Stimulated activated CD4-positive, alpha-beta T cell treated with anti-CD3 and anti-CD28 coated beads, Interleukin-15, amount 100 ng/mL, for 48 hours (primary cell): ENCODE data around the gene SBNO2.

ENCODE experiments used
- DNase-seq, 2 donors: peaks; one replicate each; pipeline ENCODE4 v3.0.0-alpha.2; 2020; ENCODE audit warnings: low read depth in 2 of 2

SBNO2 gene, protein sequence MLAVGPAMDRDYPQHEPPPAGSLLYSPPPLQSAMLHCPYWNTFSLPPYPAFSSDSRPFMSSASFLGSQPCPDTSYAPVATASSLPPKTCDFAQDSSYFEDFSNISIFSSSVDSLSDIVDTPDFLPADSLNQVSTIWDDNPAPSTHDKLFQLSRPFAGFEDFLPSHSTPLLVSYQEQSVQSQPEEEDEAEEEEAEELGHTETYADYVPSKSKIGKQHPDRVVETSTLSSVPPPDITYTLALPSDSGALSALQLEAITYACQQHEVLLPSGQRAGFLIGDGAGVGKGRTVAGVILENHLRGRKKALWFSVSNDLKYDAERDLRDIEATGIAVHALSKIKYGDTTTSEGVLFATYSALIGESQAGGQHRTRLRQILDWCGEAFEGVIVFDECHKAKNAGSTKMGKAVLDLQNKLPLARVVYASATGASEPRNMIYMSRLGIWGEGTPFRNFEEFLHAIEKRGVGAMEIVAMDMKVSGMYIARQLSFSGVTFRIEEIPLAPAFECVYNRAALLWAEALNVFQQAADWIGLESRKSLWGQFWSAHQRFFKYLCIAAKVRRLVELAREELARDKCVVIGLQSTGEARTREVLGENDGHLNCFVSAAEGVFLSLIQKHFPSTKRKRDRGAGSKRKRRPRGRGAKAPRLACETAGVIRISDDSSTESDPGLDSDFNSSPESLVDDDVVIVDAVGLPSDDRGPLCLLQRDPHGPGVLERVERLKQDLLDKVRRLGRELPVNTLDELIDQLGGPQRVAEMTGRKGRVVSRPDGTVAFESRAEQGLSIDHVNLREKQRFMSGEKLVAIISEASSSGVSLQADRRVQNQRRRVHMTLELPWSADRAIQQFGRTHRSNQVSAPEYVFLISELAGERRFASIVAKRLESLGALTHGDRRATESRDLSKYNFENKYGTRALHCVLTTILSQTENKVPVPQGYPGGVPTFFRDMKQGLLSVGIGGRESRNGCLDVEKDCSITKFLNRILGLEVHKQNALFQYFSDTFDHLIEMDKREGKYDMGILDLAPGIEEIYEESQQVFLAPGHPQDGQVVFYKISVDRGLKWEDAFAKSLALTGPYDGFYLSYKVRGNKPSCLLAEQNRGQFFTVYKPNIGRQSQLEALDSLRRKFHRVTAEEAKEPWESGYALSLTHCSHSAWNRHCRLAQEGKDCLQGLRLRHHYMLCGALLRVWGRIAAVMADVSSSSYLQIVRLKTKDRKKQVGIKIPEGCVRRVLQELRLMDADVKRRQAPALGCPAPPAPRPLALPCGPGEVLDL (N-terminal part only)

DNA sequence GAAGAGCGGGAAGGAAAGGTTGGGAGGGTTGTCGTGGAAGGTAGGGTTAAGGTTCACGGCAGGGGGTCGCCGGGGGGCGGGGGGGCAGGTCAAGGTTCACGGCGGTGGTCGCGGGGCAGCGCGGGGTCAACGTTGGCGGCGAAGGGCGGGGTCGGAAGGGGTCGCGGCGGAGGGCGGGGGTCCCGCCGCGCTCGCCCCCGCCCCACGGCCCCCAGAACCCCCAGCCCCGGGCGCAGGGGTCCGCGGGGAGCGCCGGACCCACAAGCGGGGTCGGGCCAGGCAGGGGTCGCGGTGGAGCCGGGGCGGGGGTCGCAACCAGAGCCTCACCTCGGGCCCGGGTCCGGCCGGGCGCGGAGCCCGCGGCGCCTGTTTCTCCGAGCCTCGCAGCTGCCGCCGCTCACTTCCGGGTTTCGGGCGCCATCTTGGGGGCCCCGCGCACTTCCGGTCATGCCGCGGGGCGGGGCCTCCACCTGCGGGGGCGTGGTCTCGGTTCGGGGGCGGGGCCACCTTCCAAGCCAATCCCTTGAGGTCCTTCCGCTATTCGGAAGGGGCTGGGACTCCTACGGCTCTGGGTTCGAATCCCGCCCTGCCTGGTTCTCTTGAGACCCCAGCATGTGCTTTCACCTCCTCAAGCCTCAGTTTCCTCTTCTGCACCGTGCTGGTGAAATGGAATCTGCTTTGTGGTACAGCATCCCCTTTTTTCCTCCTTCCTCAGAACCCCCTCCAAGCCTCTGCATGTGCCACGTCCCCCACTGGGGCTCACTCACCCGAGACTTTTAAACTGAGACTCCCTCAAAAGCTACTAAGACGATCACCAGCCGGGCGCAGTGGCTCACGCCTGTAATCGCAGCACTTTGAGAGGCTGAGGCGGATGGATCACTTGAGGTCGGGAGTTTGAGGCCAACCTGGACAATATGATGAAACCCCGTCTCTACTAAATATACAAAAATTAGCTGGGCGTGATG is at the start of gene SBNO2:
Gene SBNO2, minus strand, starts transcription at position 424 of the 965 bp plus-strand sequence. CDS start 19,992 bp downstream, outside the sequence.
- peak; percentile 89 to 90 for DNase-seq

DNA sequence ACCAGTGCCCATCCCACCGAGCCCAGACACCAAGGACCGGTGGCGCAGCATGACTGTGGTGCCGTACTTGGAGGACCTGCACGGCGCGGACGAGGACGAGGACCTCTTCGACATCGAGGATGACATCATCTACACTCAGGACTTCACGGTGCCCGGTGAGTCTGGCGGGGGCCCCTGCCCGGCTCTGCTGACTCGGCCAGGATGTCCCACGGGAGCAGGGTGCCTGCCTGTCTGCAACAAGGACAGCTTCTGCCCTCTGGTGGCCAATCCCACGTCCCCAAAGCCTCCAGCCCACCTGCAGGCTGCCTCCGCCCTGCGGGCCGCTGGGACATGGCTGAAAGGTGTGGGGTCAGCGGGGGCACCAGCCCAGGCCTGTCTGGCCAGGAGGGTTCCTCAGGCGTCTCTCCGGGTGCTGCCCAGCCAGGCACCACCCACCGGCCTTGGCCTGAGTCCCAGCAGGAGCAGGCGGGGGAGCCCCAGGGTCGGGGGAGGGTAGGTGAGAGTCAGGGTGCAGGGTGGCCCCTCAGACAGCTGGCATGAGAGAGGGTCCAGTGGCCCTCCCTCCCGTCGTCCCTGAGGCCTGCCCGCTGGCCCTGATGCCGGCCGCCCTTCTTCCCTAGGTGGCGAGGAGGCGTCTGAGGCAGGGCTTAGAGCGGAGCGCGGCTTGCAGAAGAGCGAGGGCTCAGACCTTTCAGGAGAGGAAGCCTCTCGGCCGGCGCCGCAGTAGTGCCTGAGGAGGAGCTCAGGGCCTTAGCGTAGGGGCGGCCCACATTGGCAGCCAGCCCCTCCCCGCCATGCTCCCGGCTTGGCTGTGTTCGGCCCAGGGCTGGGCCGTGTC is 49.2 kb upstream of the SBNO2 start:
- no peak for DNase-seq

DNA sequence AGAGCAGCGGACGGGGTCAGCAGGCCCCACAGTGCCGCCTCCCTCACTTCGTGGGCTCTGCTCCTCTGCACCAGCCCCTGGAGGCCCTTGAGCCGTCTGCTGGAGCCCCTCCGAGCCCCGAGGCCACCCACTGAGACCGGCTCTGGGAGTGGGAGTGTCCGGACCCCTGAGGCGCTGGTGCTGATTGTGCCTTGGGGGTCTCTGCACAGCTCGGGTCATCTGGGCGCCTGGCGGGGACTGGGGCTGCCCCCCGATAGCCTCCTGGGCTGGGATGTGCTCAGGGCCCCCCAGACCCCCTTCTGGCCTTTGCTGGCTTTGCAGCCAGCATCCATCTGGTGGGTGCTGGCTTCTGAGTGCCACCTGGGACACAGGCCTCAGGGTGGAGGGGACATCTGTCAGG is 48.3 kb upstream of the SBNO2 start:
- no peak for DNase-seq

DNA sequence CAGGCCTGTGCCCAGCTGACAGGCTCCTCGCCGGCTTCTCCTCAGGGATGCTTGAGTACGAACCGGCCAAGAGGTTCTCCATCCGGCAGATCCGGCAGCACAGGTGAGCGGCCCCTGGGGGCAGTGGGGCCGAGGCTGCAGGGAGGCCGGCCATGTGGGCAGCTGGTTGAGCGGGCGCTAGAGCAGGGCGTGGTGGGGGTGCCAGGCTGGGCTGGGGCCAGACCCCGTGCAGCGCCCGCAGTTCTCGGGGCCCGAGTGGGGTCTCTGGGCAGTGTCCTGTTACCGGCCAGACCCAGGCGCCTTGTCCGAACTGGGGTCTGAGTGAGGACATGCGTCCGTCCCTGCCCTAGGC is 47.8 kb upstream of the SBNO2 start:
- no peak for DNase-seq

DNA sequence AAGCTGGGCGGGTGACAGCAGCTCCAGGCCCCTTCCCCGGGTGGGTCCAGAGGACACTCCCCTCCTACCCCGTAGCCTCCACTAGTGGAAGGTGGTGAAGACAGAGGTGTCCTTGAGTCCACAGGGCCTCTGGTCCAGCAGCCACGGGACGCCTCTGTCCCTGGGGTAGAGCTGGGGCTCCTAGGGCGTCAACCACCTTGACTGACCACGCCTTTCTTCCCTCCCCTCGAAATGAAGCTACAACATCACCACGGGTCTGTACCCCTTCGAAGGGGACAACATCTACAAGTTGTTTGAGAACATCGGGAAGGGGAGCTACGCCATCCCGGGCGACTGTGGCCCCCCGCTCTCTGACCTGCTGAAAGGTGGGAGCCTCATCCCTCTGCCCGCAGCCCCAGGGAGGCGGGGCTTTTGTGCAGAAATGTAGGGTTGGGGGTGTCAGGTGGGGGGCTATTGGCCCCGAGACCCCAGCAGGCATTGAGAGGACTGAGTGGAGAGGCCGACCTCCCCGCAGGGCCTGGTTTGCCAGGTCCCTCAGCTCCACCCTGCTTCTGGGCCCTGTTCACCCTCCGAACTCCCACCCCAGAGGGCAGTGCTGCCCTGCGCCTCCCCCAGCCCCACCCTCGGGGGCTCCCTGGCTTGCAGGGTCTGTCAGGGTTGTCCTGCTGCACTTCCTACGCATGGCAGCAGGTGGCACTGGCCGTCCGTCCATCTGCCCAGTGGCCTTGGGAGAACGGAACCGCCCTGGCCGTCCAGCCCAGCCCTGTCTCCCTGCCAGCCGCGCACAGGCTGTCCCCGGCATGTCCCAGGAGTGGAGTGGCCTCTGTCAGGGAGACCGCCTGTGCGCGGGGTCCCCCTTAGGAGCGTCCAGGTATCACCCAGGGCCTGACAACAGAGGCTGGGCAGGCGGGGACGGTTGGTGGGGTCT is 47.2 kb upstream of the SBNO2 start:
- no peak for DNase-seq

DNA sequence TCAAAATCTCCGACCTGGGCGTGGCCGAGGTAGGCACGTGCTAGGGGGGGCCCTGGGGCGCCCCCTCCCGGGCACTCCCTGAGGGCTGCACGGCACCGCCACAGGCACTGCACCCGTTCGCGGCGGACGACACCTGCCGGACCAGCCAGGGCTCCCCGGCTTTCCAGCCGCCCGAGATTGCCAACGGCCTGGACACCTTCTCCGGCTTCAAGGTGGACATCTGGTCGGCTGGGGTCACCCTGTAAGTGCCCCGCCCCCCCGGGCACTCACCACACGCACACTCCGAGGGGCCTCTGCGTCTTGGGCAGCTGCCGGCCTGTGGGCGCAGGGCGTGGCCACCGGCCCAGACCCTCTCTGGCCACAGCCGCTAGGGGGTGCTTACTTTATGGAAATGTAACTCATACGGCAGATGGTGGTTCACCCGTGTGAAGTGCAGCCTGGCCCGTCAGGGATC is 46.4 kb upstream of the SBNO2 start:
- DNase-seq = no peak

DNA sequence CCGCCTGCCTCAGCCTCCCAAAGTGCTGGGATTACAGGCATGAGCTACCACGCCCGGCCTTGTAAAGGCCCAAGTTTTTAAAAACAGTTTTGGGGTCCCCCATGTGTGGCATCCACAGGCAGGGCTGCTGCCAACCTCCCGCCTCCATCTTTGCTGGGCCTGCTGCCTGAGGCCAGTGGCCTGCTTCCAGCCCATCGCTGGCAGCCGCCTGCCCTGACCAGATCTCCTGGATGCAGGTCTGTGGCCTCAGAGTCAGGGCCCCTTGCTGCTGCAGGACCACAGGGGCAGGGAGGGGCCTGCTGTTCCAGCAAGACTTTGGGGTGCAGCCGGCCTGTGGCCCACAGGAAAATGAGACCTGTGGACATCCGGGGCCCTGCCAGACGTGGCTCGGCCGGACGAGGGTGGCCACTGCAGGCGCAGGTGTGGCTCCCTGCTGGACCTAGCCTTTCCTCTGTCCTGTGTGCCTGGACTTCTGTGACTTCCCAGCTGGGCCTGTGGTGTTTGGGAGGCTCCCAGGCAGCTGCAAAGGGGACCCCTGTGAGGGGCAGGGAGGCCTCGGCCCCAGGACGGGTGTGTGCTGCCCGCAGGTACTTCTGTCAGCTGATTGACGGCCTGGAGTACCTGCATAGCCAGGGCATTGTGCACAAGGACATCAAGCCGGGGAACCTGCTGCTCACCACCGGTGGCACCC is 45.9 kb upstream of the SBNO2 start:
- DNase-seq = no peak

DNA sequence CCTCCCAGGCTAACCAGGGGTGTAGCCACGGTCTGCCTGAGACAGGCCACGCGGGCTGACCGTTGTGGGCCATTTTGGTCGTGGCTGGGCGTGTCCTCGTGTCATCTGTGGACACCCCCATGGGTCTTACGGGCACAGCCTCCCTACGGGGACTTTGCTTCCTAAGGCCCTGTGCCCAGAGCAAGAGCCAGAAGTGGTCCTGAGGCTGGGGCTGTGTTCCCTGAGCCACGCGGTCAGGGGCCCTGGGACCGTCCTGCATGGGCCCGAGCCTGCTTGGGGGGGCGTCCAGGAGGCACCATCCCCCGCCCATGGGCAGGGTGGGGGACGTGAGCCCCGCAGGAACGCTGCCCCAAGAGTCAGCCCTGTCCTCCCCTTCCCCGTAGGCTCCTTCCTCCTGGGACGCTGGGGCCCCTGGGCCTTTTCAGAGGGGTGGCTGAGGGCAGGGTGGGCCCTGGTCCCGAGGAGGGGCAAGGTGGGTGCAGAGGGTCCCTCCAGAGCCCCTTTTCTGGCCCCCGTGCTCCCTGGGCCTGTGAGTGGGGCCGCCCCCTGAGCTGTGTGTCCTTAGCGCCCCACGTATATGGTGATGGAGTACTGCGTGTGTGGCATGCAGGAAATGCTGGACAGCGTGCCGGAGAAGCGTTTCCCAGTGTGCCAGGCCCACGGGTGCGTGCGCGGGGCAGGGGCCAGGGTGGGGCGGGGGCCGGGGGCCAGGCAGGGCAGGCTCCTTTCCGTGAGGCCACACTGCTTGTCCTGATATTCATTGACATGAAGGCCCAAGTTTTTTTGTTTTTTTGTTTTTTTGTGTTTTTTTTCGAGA is 44.9 kb upstream of the SBNO2 start:
- DNase-seq = no peak

DNA sequence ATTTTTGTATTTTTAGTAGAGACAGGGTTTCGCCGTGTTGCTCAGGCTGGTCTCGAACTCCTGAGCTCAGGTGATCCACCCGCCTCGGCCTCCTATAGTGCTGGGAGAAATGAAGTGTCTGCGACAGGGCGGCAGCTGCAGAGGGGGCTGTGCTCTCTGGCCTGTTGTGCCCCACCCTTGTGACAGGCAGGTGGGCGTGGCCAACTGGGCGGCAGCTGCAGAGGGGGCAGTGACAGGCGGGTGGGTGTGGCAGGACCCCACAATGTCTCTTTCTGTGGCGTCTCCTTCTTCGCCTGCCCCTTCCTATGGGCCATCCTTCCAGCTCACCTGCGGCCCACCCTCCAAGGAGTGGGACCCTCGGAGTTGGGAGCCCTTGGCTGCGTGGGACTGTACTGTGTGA is 43.3 kb upstream of the SBNO2 start:
- DNase-seq = no peak

DNA sequence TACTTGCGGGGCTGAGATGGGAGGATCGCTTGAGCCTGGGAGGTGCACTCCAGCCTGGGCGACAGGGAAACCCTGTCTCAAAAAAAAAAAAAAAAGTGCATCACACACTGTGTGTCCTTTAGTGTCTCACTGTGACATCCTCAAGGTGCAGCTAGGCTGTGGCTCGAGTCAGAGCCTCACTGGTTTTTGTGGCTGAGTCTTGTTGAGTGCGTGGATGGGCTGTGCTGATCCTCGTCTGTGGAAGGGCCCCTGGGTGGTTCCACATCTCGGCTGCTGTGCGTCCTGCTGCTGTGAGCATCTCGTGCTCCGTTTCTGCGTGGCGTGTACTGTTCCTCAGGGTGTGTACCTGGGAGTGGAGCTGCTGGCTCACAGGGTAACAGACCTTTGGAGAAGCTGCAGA is 42.7 kb upstream of the SBNO2 start:
- DNase-seq = no peak

DNA sequence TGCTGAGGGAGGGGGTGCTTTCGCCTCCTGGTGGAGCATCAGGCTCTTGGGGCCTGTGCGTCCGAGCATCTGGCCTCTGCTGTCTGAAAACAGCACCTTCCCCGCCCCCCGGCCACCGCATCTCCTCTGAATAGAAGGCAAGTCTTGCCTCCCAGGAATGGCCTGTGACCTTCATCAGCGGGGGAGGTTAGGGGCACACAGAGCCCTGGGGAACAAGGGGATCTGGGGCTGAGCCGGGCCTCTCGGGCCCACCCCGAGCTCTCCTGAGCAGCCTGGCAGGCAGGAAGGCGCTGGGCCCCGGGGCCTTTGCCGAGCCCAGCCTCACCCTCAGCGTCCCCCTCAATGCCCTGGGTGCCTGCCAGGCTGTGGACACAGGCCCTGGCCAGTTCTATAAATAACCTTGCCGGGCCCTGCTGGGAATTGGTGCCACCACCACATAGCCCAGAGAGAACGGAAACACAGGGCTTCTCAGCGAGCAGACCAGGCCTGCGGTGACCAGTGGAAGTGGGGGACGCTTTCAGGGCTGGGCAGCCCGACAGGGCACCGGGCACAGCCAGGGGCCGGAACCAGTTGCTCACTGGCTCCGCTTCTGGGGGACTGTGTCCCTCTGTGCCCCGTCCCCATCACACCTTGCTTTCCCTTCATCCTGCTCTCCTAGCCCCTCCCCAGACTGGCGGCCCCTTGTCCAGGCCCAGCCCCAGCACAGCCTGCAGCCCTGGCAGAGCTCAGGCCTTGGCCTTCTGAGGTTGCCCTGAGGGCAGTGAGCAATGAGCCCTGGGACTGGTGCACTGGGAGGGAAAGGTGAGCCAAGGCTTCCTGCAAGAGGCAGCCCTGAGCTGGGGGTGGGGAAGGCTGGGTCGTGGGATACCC is 41.0 kb upstream of the SBNO2 start:
- DNase-seq = no peak

DNA sequence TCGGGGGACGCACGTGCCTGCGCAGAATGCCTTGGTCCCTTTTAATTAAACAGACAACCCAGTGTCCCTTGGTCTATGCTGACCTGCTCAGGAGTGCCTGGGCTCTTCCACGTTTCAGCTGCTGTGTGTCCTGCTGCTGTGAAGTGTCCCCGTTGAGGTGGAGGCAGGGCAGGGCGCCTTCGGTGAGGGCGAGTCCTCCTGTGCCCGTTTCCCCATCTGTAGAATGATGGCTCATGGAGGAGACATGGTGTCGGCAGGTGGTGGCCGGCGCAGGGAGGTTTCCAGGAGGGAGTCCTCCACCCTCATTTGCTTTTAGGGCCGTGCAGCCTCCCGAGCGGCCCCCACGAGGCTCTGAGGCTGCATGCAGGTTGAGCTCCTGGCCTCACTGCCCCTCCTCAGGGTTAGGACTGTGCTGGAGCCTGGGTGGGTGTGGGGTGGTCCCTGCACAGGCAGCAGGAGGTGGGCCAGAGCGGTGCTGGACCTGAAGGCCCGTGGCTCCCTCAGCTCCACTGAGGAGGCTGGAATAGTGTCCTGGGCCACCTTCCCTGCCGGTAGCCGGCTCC is 40.3 kb upstream of the SBNO2 start:
- DNase-seq = no peak

DNA sequence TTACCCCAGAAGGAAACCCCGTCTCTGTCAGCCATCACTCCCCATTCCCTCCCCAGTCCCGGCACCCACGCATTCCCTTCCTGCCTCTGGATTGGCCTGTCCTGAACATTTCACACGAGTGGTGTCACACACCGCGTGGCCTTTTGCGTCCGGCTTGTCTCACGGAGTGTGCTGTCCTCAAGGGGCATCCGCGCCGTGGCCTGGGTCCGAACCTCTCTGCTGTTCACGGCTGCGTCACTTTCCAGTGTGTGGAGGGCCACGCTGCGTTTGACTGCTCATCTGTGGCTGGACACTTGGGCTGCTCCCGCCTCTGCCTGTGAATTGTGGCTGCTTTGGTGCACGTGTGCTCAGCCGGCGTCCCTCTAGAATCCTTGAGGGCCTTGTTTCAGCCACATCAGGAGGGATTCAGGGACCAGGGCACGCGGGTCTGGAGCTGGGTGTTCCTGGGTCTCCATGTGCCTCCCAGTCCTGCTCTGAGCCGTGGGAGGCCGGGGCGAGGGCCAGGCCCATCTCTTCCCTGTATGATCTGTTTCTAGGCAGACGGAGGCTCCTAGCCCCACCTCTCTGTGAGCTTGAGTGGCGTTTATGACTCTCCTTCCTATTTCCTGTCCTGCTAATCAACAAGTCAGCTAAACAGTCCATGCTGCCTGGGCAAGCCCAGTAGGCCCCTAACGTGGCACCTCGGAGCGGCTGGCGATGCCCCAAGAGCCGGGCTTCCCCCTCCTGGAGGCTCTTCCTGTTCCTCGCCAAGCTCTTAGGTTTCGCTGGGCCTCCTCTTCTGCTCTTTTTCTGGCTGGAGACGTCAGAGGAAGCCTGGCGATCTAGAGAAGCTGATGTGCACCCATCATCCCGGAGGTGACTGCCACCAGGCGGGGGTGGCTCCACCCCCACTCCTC is 39.6 kb upstream of the SBNO2 start:
- DNase-seq = peak in 1 of 2 donors; percentile 45

DNA sequence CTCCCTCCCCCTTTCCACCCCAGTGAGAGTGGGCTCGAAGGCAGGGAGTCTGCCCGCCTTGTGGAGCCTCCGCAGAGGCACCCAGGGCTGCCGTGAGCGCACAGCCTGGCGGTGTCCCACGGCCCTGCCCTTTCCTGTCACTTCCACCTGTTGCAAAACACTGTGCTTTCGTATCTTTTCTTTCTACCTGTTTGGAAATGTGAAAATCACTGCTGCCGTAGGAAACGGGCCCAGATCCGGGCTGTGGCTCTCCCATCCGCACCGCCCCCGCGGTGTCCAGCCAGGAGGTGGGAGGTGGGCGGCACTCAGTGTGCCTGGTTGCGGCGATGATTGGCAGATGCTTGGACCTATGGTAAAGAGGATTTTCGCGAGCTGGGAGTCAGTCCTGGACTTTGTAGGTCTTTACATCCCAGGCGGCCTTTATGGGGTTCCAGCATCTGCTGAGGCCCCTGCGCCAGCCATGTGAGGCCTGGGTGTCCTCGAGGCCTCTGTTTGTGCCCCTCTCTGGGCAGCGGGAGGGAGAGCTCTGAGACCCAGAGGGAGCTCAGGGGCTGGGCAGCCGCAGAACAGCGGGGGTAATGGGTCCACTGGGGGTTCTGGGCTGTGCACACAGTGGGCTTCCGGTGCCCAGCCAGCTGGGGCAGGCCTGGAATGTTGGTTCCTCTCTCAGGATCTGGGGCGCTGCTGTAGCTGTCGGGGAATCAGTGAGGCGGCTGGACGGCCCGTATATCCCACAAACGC is 37.6 kb upstream of the SBNO2 start:
- DNase-seq = no peak

DNA sequence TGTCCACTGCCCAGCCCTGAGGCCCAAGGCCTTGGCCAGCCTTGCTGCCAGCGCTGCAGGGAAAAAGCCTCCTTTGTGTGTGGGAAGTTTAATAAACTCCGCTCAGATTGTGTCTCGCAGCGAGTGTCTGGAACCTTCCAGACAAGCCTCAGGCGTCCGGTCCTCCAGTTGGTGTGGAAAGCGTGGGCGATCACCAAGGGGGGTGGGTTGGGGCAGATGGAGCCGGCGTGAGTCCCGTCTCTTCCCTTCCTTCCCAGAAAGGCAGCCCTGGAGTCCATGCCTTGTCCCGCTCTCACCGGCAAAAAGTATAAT is 36.1 kb upstream of the SBNO2 start:
- no peak for DNase-seq
